ENCODE measurements around the gene HMX2.

Gene HMX2

GRCh38 chr10:123136806-123137642 is 10.9 kb upstream of the HMX2 start:
- TF ChIP-seq CTCF (IDR thresholded peaks at IDR 0.05; ENCODE audit: extremely low read depth, insufficient read depth, missing control alignments), result no peak
- peak; percentile 73 for DNase-seq (ENCODE audit: low spot score)
- in situ Hi-C loops (cut with MboI; ENCODE audit: low pct_unique_long_range_greater_than_20kb, low sequenced_read_pairs, unreplicated experiment), result no loop called here

DNA sequence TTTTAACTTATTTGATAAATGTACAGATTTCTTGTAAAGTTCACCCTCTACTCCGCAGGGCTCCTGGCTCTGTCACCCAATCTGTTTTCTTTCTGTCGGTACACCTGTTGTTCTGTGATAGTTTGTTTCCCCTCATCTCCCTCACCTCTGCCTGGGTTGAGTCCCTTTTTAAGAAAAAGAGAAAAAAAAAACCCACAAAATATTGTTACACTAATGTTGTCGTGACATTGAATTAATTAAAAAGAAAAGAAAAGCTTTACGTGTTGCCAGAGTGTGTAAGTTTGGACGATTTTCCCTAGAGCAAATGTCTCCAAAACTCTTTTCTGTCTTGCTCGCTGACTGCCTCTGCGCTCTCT is 8.8 kb upstream of the HMX2 start:
- no peak for DNase-seq (ENCODE audit: low spot score)
- in situ Hi-C loops (cut with MboI; ENCODE audit: low pct_unique_long_range_greater_than_20kb, low sequenced_read_pairs, unreplicated experiment), result no loop called here
- TF ChIP-seq CTCF (IDR thresholded peaks at IDR 0.05; ENCODE audit: extremely low read depth, insufficient read depth, missing control alignments), result no peak

- in situ Hi-C loops (cut with MboI; ENCODE audit: low pct_unique_long_range_greater_than_20kb, low sequenced_read_pairs, unreplicated experiment), result no loop called here
- DNase-seq (ENCODE audit: low spot score), result peak; percentile 49
- TF ChIP-seq CTCF (IDR thresholded peaks at IDR 0.05; ENCODE audit: extremely low read depth, insufficient read depth, missing control alignments), result no peak
Measured at GRCh38 chr10:123139521-123140163, 8.3 kb upstream of the HMX2 start.

- in situ Hi-C loops (cut with MboI; ENCODE audit: low pct_unique_long_range_greater_than_20kb, low sequenced_read_pairs, unreplicated experiment), result no loop called here
Measured at GRCh38 chr10:123140164-123140982, 7.6 kb upstream of the HMX2 start.

GRCh38 chr10:123140983-123141390 is 6.9 kb upstream of the HMX2 start:
- no peak for TF ChIP-seq CTCF (IDR thresholded peaks at IDR 0.05; ENCODE audit: extremely low read depth, insufficient read depth, missing control alignments)
- peak; percentile 29 for DNase-seq (ENCODE audit: low spot score)
- in situ Hi-C loops (cut with MboI; ENCODE audit: low pct_unique_long_range_greater_than_20kb, low sequenced_read_pairs, unreplicated experiment), result no loop called here

More at GRCh38 chr10:123140164-123140982, 7.6 kb upstream of the HMX2 start:
- peak; percentile 54 for DNase-seq (ENCODE audit: low spot score)
- peak; percentile 44 for TF ChIP-seq CTCF (IDR thresholded peaks at IDR 0.05; ENCODE audit: extremely low read depth, insufficient read depth, missing control alignments)
